HG02943 (cell line): ENCODE data around the gene SFXN5.

Experiments
- ATAC-seq: cut with Tn5 transposase; IDR thresholded peaks from one replicate; pipeline ENCODE4 v1.9.1; 2021; ENCODE audit warnings: mild to moderate bottlenecking, low read depth, moderate library complexity; ENCODE audit not compliant: unreplicated experiment

The SFXN5 gene

DNA sequence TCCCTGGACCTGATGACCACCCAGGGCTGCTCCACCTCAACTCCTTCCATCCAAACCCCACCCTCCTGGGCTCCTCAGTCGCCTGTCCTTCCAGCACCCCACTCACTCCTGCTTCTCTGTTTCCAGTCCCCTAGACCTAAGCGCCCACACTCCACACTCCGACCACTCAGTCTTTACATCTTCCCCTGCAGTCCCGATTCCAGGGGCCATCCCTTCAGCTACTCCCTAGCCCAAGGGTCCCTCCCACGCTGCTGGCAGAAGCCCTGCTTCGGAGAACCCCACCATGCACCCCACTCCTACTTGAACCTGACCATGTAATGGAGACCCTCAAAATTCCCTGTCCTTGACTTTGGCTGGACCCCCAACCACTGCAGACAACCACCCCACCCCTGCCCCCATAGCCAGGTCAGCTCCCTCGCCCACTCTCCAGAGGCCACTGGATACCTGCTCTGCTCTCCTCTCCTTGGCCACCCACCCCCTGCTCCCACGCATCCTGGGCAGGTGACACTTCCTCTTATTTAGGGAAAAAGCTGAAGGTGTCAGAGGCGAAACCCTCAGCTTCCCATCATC lies 126.0 kb downstream of the SFXN5 start:
- no peak for ATAC-seq

DNA sequence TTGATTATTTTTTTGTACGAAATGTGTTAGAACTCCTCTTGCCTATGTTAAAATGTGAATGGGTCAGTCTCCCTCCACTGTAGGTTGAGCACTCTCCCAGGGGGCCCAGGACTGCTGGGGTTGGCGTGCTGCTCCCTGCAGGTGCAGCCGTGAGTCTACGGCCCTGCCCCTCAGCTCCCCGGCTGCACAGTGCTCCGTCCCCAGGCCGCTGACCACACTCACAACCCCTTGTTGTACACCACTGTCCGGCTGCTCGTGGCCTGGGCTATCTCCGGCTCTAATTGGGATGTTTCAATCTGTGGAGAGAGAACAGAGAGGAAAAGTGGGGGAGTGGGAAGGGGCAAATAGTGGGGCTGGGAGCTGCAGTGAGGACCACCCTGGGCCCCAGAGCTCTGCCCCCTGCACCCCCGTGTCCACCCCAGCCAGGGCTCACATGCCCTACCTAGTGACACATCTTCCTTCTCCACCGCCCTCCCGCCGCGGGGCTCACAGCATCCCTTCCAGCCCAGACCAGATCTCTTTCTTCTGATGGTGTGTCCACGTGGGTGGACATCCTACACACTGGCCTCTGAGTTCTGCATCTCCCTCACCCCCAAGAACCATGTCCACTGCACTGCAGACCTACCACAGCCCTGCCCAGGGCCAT lies 126.6 kb downstream of the SFXN5 start:
- ATAC-seq, result no peak

DNA sequence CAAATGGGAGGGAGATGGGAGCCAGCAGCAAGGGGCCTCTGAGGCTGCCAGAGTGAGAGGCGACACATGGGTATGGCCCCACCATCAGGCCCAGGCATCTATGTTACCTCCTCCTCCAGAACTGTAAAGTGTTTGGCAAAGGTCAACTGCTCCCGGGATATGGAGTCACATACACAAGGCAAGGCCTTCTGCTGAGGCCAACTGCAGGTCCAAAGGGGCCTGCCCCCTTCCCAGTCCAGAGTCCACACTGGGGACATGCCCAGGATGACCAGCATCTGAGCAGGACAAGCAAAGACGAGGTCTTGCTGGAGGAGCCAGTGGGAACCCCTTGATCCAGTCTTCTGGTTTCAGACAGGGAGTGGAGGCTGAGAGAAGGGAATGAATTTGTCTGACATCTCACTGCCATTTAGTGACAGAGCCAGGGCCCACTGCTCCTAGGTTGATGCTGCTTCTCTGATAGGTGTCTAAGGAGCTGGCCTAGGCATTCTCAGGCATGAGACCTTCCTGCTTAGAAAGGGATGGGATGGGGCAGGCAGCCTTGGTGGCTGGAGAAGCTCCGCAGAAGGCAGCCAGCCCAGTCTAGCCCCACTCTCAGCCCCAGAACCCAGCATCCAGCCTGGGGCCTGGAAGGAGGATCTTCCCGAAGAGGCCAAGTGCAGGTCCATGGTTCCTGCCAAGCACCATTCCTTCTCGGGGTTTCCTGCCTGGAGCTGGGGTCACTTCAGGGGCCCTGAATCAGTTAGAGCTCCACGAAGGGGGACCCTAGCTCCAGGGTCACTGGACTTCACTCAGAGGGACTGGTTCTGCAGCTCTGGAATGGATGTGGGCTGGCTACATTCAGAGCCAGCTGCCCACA lies 127.7 kb downstream of the SFXN5 start:
- ATAC-seq, result no peak

DNA sequence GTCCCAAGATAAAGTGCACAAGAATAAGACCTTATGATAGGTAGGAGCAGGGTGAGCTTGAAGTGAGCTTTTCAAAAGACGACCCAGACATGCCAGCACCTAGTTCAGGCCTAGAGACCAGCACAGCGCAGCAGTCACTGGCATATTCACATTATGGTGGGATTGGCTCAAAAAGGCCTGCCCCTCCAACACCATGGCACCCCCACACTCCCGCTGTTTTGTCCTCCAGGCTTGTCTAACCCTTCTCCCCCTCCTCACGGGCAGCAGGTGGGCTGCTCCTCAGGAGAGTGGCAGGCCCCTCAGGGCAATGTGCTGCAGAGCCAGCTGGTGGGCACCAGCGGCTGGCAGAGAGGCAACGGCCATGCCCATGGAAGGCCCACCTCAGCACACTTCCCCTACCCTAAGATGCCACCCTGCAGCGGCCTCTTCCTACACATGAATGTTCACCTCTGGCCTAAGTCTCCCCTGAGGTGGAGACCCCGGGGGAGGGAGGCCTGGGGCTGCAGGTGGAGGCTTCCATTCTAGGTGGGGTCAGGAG lies 128.6 kb downstream of the SFXN5 start:
- no peak for ATAC-seq

DNA sequence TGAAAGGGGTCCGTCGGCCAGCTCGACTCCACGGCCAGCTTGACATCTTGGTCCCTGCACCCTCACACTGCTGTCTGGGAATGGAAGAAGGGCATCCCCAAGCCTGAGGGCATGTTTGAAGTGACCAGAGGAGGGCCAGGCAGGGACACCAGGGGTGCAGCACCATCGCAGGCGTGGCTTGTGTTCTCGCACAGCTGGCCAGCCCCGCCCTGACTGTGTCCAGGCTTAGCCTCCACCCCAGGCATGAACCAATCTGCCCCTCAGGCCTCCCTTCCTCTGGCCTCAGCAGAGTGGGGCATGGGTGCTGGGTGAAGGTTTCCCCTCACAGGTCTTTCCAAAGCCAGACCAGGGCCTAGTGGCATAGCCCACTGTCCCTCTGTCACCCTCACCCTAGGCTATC lies 129.2 kb downstream of the SFXN5 start:
- ATAC-seq, result no peak

DNA sequence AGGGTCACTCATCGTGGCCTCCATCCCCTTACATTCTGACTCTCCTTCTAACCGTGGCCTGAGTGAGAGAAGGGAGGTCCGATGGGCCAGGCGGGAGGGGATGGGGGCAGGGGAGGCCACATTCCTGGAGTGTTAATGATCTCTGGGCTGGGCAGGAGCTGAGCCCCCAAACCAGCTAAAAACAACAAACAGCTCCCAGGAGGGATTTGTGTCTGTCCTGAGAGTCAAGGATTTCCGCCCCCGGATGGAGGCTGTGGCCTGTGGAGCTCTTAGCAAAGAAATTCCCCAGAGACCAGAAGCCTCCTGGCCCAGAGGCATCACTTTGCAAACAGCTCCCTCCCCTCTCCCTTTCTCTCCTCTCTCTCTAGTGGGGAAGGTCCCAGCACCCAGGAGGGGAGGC lies 130.7 kb downstream of the SFXN5 start:
- ATAC-seq, result no peak

DNA sequence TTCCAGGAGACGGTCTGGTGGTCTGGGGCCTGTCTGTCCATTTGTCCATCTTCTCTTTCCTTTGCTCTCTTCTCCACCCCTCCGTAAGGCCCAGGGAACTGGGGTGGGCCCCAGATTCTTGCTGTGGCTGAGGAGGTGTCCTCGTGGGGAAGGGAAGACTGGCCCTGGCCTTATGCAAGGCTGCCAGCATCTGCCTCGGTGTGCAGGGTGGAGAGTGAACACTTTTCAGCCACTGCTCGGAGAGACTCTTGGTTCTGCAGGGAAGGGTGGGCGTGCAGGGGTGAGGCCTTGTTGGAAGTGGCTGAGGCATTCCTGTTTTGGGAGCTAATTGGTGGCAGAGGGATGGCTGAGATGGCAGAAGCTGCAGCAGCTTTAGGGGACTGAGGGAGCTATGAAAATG lies 131.2 kb downstream of the SFXN5 start:
- no peak for ATAC-seq

DNA sequence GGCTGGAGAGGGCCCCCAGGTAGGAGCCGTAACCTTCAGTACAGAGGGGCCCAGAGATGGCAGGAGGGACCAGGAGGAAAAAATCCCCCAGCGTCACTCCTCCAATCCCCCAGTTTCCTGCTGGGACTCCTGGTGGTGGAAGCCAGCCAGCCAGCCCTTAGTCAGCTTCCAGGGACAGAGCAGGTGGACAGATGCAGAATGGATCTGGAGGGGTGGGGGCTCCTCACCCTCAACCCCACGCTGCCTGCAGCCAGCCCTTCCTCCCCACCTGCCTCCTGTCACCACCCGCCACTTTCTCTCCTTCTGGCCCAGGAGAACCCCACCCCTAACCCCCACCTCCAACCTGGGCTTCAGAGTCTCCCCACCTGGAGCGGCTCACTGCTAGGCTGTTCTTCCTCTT lies 133.1 kb downstream of the SFXN5 start:
- no peak for ATAC-seq

DNA sequence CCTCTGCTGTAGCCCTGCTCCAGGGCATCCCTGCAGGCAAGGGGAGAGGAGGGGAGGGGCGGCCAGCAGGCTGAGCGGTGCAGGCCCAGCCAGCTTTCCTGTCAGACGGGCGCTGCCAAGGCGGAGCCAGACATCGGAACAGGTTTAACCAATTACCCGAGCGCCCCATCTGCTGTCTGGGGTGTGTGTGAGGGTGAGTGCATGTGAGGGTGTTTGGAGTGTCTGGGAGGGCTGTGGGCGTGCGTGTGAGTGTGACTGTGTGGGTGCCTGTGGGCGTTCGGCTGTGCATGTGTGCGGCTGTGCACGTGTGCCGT lies 134.2 kb downstream of the SFXN5 start:
- no peak for ATAC-seq

DNA sequence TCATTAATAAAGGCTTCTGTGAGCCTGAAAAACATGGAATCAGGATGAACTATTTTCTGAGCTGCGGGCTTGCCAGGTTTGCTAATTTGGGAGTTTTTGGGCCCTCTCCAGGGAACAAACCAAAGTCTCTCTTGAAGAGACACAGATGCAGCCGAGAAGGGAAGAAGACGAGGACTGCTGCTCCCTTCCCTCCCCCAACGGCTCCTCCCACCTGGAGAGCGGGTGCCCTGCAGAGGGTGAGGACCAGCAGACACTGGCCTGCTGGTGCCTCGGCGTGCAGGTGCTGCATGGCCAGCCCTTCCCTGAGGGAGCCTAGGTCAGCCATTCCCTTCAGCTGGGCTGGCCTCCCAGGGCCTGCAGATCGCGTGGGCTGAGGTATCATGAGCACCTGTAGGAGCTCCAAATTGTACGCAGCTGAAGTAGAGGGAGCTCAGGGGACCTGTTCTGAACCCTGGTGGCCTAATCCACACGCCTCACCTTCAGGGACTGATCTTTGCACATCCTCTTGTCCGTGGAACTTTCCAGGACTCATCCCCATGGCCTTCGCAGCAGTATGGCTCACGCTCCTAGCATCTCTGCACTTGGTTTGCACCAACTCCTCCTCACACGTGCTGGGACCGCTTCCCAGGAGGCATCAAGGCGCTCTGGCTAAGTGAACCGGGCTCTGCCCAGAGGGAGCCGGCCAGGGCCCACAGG lies 134.7 kb downstream of the SFXN5 start:
- ATAC-seq, result no peak

DNA sequence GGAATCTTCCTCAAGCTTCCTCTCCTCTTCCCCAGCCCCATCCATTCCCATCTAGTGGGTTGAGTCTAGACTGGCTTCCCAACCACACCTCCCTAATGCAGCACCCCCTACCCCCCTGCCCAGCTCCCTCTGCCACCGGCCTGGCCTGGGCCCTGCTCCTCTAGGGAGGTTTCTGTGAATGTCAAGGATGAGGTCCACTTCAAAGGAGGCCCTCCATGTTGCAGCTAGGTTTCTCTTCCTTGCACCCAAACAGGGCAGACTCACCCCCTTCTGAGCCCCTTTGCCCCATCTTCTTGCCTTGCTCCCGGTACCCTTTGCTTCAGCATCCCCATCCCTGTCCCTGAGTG lies 135.9 kb downstream of the SFXN5 start:
- no peak for ATAC-seq

DNA sequence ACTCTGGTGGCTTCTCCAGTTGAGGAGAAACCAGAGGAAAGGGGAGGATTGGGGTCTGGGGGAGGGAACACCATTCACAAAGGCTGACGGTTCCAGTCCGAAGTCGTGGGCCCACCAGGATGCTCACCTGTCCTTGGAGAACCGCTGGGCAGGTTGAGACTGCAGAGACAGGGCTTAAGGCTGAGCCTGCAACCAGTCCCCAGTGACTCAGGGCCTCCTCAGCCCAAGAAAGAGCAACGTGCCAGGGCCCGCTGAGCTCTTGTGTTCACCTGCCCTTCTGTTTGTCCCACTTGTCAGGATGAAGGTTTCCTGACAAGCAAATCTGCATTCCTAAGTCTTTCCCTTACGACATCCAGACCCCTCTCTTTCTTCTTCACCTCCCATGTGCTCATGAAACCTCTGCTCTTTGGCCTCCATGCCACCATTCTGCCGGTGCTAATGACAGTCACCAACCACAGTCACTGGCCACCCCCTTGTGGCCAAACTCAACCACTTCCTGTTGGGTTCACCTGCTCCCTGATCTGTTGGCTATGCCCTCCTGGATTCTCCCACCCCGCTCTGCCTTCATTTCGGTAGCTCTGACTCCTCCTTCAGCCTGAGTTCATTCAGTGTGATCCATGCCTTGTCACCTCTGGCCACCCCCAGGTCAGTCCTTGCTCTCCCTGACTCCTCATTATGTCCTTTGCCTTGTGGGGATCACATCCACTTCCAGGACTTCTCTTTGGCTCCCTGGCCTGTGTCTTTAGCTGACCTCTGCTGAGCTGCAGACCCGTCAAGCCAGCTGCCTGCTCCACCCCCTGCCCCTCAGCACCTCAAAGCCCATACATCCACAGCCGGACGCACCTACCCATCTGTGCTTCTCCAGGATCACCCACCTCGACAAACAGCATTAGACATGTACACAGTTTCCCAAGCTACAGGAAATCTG lies 136.6 kb downstream of the SFXN5 start:
- no peak for ATAC-seq

DNA sequence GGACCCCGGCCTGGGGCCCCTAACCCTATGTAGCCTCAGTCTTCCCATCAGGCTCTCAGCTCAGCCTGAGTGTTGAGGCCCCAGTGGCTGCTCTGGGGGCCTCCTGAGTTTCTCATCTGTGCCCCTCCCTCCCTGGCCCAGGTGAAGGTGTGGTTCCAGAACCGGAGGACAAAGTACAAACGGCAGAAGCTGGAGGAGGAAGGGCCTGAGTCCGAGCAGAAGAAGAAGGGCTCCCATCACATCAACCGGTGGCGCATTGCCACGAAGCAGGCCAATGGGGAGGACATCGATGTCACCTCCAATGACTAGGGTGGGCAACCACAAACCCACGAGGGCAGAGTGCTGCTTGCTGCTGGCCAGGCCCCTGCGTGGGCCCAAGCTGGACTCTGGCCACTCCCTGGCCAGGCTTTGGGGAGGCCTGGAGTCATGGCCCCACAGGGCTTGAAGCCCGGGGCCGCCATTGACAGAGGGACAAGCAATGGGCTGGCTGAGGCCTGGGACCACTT lies 137.8 kb downstream of the SFXN5 start:
- ATAC-seq, result no peak

DNA sequence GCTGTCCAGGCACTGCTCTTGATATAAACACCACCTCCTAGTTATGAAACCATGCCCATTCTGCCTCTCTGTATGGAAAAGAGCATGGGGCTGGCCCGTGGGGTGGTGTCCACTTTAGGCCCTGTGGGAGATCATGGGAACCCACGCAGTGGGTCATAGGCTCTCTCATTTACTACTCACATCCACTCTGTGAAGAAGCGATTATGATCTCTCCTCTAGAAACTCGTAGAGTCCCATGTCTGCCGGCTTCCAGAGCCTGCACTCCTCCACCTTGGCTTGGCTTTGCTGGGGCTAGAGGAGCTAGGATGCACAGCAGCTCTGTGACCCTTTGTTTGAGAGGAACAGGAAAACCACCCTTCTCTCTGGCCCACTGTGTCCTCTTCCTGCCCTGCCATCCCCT lies 138.3 kb downstream of the SFXN5 start:
- ATAC-seq, result no peak

DNA sequence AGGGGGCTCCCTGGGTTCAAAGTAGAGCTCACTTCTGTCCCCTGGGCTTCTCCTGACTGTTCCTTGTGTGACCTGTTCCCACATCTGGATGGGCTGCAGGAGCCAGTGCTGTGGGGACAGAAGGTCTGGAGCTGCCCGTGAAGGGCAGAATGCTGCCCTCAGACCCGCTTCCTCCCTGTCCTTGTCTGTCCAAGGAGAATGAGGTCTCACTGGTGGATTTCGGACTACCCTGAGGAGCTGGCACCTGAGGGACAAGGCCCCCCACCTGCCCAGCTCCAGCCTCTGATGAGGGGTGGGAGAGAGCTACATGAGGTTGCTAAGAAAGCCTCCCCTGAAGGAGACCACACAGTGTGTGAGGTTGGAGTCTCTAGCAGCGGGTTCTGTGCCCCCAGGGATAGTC lies 138.7 kb downstream of the SFXN5 start:
- no peak for ATAC-seq

DNA sequence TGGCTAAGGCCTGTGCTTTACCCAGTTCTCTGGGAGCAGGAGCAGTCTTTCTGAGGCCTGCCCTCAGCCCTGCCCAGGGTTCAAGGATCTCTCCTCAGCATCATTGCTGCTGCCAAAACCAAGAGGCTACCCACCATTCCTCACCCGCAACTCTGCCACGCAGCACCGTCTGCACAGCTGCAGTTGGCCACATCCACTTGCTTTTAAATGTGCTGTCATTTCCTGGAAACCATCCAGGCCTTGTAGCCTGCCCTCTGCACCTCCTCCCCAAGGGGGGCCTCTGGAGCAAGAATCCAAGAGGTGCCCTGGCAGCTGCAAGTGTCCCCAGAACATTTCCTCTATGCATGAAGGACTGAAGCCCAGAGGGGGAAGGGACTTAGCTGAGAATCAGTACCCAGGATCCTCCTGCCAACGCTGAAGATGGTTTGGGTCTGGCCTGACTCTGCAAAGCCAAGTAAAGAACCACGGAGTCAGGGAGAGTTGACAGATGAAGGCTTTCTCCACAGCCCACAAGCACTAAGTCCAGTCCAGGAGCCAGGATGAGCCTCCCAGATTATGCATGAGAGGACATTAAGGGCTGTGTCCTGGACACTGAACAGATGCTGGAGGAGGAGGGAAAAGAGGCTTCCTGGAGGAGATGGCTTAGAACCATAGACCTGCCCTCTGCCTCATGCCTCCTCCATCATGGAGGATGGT lies 139.3 kb downstream of the SFXN5 start:
- no peak for ATAC-seq

DNA sequence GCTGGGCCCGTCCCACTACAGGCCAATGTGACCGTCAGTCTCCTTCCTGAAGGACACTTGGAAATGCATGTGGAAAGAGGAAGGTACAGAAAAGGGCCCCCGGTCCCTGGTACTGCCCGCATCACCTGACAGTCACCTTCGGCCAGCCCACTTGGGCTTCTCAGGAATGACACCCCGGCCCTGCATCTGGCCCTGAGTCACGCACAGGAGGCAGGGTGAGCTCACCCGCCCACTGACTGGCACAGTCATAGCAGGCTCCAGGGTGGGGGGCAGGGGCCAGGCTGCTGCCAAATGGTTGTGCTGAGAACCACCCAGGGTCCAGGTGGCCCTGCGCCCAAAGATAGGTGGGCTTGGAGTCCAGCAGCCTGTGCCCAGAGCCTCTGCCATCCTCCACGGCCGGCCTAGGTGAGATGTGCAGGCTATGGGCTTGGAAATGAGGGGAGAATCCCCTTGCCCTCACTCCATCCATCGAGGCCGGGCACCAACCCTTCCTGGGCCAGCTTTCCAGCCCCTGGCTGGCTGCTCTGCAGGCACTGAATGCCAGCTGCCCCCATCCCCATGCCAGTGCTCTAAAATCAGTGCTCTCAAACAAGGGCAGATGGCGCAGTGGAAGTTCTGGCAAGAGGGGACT lies 140.1 kb downstream of the SFXN5 start:
- no peak for ATAC-seq

DNA sequence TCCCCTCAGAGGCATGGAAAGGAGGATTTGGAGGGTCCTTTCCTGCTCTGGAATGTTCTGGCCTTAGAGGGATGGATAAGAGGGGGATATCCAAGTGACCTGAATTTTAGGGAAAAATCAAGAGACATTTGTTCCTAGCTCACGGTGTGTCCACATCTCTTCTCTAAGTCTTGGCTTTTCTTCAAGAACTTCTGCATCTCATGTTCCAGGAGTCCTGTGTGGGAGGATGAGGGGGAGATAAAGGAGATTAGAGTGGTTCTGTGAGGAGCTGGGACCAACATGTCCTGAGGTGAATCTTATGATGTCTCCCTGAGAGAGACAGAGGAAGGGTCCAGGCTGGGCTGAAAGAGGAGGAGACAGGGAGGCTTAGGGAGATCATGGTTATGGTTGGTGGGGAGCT lies 142.5 kb downstream of the SFXN5 start:
- no peak for ATAC-seq
